Parathyroid adenoma (tissue), 2 donors: Measurements from ENCODE around the gene DNMT3L.
"Not testable (repeated sequence)": the region's sequence is repeated elsewhere in the genome, so short reads cannot be mapped to it uniquely, and the experiment has no call there.

Experiments
- H2AFZ ChIP-seq: fragments of 300-600 bp; sonication (generic); one replicate; pipeline ENCODE4 v1.7.0; 2017; ENCODE audit warnings: antibody characterized with exemption, mild to moderate bottlenecking
- H3K27ac ChIP-seq: fragments of 300-600 bp; sonication (generic); one replicate; pipeline ENCODE4 v1.7.0; 2017
- H3K27me3 ChIP-seq: fragments of 300-600 bp; sonication (generic); one replicate; pipeline ENCODE4 v1.7.0; 2017; ENCODE audit warnings: low read length; ENCODE audit not compliant: control insufficient read depth, insufficient read depth
- H3K36me3 ChIP-seq: fragments of 300-600 bp; sonication (generic); one replicate; pipeline ENCODE4 v1.7.0; 2017; ENCODE audit warnings: low read length; ENCODE audit not compliant: control insufficient read depth, insufficient read depth
- H3K4me1 ChIP-seq: fragments of 300-600 bp; sonication (generic); one replicate; pipeline ENCODE4 v1.7.0; 2017; ENCODE audit warnings: control low read depth
- H3K4me2 ChIP-seq: fragments of 300-600 bp; sonication (generic); one replicate; pipeline ENCODE4 v1.7.0; 2017; ENCODE audit warnings: low read length
- H3K4me3 ChIP-seq: fragments of 300-600 bp; sonication (generic); one replicate; pipeline ENCODE4 v1.7.0; 2017; ENCODE audit warnings: low read depth, low read length
- H3K79me2 ChIP-seq: fragments of 300-600 bp; sonication (generic); one replicate; pipeline ENCODE4 v1.7.0; 2017; ENCODE audit warnings: control low read depth
- H3K9ac ChIP-seq: fragments of 300-600 bp; sonication (generic); one replicate; pipeline ENCODE4 v1.7.0; 2017; ENCODE audit warnings: mild to moderate bottlenecking
- H3K9me3 ChIP-seq: fragments of 300-600 bp; sonication (generic); one replicate; pipeline ENCODE4 v1.7.0; 2017; ENCODE audit warnings: low read length; ENCODE audit not compliant: control insufficient read depth
- TF ChIP-seq, protein P1 (sequence below): fragments of 300-600 bp; sonication (generic); IDR thresholded peaks from one replicate; pipeline ENCODE4 v1.7.0; 2017; ENCODE audit warnings: antibody characterized with exemption, mild to moderate bottlenecking
- donor health status: primary hyperparathyroidism.

The DNMT3L gene

DNA sequence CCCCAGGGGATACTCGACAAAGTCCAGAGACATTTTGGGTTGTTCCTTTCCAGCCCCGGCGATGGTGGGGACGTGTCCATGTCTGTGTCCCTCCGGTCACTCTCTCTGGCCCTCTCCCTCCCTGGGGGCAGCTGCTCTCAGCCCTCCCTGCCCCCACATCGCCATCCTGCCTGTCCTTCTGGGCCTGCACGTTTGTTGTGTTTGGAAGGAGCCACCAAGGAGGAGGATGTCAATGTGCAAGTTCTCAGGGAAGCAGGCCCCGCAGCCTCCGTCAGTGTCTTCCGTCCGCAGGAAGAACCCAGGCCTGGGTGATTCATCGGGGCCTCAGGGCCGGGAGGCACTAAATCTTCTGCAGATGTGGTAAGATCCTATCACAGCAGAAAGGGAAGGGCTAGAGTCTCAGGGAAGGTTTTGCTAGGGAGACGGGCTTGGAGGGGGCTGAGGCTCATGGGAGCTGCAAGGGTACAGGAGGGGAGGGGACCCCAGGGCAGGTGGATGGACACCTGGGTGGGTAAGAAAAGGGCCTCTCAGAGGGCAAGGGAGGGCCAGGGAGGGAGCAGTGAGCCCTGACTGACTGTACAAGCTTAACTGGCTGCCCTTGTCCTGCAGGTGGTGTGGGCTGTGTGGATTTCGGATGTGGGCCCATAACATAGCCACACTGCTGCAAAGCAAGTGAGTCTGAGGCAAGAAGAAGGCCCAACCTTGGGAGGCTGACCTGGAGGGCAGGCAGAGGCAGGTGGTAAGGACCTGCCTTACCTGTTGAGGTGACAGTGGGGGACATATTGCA lies 53.6 kb downstream of the DNMT3L start:
- not testable (repeated sequence) for H3K79me2 ChIP-seq, H3K4me1 ChIP-seq, H3K27ac ChIP-seq, H3K9me3 ChIP-seq, H3K27me3 ChIP-seq, H3K36me3 ChIP-seq, H3K4me2 ChIP-seq, H3K4me3 ChIP-seq, H2AFZ ChIP-seq, H3K9ac ChIP-seq

DNA sequence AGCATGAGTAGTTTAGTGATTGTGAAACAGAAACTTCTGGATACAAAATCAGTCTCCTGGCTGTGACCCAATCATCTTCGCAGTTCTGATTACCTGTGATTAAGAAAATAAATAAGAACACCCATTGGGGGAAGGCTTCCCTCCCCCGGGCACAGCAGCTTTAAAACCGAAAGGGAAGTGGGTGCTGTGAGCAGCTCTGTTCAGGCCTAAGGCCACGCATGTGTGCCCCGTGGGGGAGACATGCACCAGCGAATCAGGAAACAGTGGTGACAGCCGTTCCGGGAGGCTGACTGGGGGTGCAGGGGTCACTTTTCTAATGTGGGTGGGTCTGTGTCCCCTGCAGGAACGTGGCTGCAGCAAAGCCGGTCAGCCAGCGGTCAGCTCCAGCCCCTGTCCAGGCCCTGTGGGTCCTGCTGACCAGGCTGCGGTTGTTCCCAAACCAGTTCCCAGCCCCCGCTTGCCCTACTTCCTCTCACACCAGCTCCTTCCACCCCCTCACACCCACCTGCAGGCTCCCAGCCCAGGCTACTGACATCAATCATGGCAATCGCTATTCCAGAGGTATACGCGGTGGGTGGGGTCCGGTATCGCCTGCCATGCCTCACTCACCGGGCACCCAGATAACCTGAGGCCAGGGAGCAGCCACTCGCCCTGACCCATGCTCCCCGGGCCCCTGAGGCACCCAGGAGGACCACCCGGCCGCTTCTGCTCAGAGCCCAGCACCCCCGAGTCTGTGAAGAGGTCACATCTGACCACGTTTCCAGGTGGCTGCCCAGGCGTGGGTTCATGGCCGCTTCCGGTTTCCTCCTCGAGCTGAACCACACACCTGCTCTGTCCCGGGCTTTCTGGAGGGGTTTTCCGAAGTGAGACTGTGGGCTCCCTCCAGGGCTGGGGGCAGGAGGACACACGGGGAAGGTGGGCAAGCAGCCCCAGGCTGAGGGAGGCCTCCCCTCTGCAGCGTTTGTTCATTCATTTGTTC lies 54.7 kb downstream of the DNMT3L start:
- H3K27me3 ChIP-seq, H3K79me2 ChIP-seq, H2AFZ ChIP-seq, H3K36me3 ChIP-seq, H3K4me3 ChIP-seq, H3K9me3 ChIP-seq, H3K9ac ChIP-seq, H3K4me2 ChIP-seq, H3K27ac ChIP-seq, H3K4me1 ChIP-seq: not testable (repeated sequence)

DNA sequence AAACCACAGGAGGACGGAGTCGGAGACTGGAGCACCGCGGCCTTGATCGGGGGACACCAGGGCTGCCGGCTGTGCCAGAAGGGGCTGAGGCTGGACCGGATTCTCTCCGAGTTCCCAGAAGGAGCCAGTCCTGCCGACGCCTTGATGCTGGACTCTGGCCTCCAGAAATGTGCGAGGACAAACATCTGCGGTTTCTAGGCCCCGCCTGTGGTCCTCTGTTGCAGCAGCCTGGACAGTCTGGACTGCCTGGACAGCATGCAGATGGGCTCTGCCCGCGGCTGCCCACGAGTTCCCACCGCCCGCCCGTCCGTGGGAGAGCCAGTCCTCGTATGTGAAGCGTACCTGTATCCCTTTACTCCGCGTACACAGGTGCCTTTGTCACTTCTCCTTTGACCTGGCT lies 55.5 kb downstream of the DNMT3L start:
- H3K4me3 ChIP-seq, H3K79me2 ChIP-seq, H3K27me3 ChIP-seq, H3K9me3 ChIP-seq, H2AFZ ChIP-seq, H3K4me2 ChIP-seq, H3K36me3 ChIP-seq, H3K4me1 ChIP-seq, H3K9ac ChIP-seq, H3K27ac ChIP-seq: not testable (repeated sequence)

DNA sequence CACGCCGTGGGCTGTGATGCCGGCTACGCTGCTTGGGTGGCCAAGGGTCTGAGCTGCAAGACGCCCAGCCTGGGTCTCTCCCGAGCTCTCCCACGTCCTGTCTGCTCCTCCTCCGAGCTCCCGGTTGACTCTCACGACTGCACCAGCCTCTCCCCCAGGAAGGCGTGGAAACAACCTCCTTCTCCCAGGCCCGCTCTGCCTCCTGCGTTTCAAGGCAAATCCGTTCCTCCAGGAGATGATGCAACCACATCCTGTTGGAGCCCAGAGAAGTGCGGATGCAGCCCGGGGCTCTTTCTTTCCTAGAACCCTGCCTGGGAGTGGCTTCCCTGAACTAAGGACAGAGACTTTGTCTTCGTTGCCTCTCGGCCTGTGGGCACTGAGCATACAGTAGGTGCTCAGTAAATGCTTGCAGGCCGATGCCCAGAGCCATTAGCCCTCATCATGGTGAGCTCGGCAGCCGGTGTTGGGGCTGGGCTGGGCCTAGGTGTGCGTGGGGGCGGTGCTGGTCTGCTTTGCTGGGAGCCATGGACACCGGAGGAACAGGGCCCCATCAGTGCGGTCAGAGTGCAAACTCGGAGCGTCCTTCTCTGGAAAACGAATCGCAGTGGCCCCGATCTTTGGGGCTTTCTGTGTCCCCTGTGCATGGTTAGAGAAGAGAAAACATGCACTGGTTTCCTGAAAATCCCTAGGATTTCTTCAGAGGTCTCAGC lies 59.0 kb downstream of the DNMT3L start:
- H3K9ac ChIP-seq, H3K9me3 ChIP-seq, H3K4me2 ChIP-seq, H3K4me1 ChIP-seq, H3K27me3 ChIP-seq, H3K79me2 ChIP-seq, H2AFZ ChIP-seq, H3K27ac ChIP-seq, H3K36me3 ChIP-seq, H3K4me3 ChIP-seq: not testable (repeated sequence)

DNA sequence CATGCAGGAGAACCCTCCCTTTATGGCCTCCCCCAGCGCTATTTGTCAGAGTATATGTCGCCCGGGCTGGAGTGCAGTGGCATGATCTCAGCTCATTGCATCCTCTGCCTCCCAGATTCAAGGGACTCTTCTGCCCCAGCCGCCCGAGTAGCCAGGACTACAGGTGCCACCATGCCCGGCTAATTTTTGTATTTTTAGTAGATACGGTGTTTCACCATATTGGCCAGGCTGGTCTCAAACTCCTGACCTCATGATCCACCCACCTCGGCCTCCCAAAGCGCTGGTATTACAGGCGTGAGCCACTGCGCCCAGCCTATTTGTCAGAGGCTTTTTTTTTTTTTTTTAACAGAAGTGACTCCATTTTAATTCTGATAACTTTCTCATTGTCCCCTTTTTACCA lies 61.7 kb downstream of the DNMT3L start:
- not testable (repeated sequence) for H3K9ac ChIP-seq, H3K27ac ChIP-seq, H3K4me2 ChIP-seq, H3K4me3 ChIP-seq, H3K27me3 ChIP-seq, H3K79me2 ChIP-seq, H3K9me3 ChIP-seq, H2AFZ ChIP-seq, H3K4me1 ChIP-seq, H3K36me3 ChIP-seq

DNA sequence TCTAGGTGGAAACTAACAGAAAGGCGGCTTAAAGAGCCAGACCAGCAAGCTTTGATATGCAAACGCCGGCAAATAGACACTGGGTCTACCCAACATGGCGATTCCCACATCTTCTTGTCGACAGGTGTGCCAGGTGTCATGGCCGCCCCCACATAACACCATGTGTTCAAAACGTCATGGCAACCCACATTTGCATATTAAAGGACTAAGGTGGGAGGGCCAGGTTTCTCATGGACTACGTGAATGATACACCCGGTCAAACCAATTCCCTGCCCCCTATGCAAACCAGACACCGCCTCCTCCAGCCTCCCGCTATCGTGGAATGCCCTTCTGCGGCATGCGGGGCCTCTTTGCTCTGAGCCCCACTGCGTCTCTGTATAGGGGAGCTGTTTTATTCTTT lies 62.2 kb downstream of the DNMT3L start:
- Histone ChIP-seq H3K4me1 (no peaks in the 10 kb centered on the region), H3K27ac (no peak overlapping the region), H3K27me3 (no peaks in the 10 kb centered on the region), H3K79me2 (no peaks in the 10 kb centered on the region), H3K36me3 (no peaks in the 10 kb centered on the region), H3K4me2 (no peak overlapping the region), H3K9ac (no peak overlapping the region), H2AFZ (no peak overlapping the region), H3K4me3 (no peak overlapping the region), H3K9me3 (no peaks in the 10 kb centered on the region)
- TF ChIP-seq, protein P1, sequence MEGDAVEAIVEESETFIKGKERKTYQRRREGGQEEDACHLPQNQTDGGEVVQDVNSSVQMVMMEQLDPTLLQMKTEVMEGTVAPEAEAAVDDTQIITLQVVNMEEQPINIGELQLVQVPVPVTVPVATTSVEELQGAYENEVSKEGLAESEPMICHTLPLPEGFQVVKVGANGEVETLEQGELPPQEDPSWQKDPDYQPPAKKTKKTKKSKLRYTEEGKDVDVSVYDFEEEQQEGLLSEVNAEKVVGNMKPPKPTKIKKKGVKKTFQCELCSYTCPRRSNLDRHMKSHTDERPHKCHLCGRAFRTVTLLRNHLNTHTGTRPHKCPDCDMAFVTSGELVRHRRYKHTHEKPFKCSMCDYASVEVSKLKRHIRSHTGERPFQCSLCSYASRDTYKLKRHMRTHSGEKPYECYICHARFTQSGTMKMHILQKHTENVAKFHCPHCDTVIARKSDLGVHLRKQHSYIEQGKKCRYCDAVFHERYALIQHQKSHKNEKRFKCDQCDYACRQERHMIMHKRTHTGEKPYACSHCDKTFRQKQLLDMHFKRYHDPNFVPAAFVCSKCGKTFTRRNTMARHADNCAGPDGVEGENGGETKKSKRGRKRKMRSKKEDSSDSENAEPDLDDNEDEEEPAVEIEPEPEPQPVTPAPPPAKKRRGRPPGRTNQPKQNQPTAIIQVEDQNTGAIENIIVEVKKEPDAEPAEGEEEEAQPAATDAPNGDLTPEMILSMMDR: no peak

DNA sequence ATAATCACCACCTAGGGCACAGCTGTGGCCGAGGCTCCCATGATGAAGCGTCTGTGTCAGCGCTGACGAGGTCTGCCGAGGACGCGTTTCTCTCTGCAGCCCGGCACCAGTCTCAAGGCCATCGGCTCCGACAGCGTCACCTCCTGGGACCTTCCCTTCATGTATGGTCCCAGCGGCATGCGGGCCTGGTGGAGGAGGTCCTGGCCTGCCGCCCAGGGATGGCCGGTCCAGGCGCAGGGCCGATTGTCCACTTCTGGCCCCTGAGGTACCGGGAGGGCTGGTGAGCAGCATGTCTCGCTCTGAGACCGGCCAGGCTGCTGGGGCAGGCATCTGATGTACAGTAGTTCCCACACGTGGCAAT lies 64.6 kb downstream of the DNMT3L start:
- H3K36me3 ChIP-seq, H3K4me3 ChIP-seq, H3K27me3 ChIP-seq, H3K9me3 ChIP-seq, H2AFZ ChIP-seq, H3K4me1 ChIP-seq, H3K79me2 ChIP-seq, H3K9ac ChIP-seq, H3K4me2 ChIP-seq, H3K27ac ChIP-seq: not testable (repeated sequence)
